ENCODE measurements around the gene NCAPD3. TPM values are rescaled to one million over a fixed set of nuclear protein-coding genes. Genes with fewer than 3 reads are reported as not detected.
A peak's percentile ranks its signal among the peaks of the same experiment; 100 is the strongest.

NCAPD3 gene
- total RNA-seq, 1 experiment from 2014 or later: 63.0 TPM

- H3K4me3 Mint-ChIP-seq: no peak overlapping the region
- peak overlapping the region; percentile 10; the same call in 1 of the 2 replicates for H3K27ac Mint-ChIP-seq
- no peak for TF ChIP-seq GABPB1 (CRISPR knock-in tag; IDR thresholded peaks at IDR 0.05)
- TF ChIP-seq NFE2L1 (CRISPR knock-in tag; IDR thresholded peaks at IDR 0.05): no peak
- TF ChIP-seq FOXP4 (CRISPR knock-in tag; IDR thresholded peaks at IDR 0.05): no peak
- no peak for TF ChIP-seq FOXP1 (CRISPR knock-in tag; IDR thresholded peaks at IDR 0.05; ENCODE audit: borderline replicate concordance)
- TF ChIP-seq SOX15 (CRISPR knock-in tag; IDR thresholded peaks at IDR 0.05): no peak
- TF ChIP-seq ZNF396 (CRISPR knock-in tag; IDR thresholded peaks at IDR 0.05; ENCODE audit: borderline replicate concordance): no peak
- no peak for TF ChIP-seq USF2 (CRISPR knock-in tag; IDR thresholded peaks at IDR 0.05)
- TF ChIP-seq NR3C1 (CRISPR knock-in tag; conservative IDR thresholded peaks at IDR 0.05; ENCODE audit: low read depth): no peak
- no peak for TF ChIP-seq HMGA2 (CRISPR knock-in tag; IDR thresholded peaks at IDR 0.05)
- no peak for TF ChIP-seq MXD4 (CRISPR knock-in tag; IDR thresholded peaks at IDR 0.05; ENCODE audit: borderline replicate concordance)
- no peak for TF ChIP-seq AFF4 (CRISPR knock-in tag; IDR thresholded peaks at IDR 0.05; ENCODE audit: borderline replicate concordance)
- CTCF ChIA-PET: no interaction called here
- H3K36me3 Mint-ChIP-seq: peaks cover 16% of the 10 kb centered on the region
- ATAC-seq (no peak), DNase-seq (ENCODE audit: low spot score) (no peak)
- H3K27me3 Mint-ChIP-seq (ENCODE audit: low read depth): no peaks in the 10 kb centered on the region
- no peaks in the 10 kb centered on the region for H3K9me3 Mint-ChIP-seq
- peaks cover 7% of the 10 kb centered on the region for H3K4me1 Mint-ChIP-seq
- POLR2A ChIA-PET: no interaction called here
Observed at GRCh38 chr11:134237557-134237922, 13.8 kb upstream of the NCAPD3 start.

GRCh38 chr11:134236834-134237556 is 13.2 kb upstream of the NCAPD3 start:
- DNase-seq (ENCODE audit: low spot score) (no peak), ATAC-seq (no peak)
- H3K9me3 Mint-ChIP-seq: no peaks in the 10 kb centered on the region
- H3K4me3 Mint-ChIP-seq: no peak overlapping the region
- peak overlapping the region; percentile 10; the same call in 1 of the 2 replicates for H3K27ac Mint-ChIP-seq
- H3K4me1 Mint-ChIP-seq: peaks cover 2% of the 10 kb centered on the region
- ChIA-PET CTCF (no interaction called here), POLR2A (no interaction called here)
- no peaks in the 10 kb centered on the region for H3K27me3 Mint-ChIP-seq (ENCODE audit: low read depth)
- H3K36me3 Mint-ChIP-seq: peaks cover 14% of the 10 kb centered on the region
- TF ChIP-seq ATF6 (CRISPR knock-in tag; IDR thresholded peaks at IDR 0.05) (no peak), NFE2L1 (CRISPR knock-in tag; IDR thresholded peaks at IDR 0.05) (no peak), FOXJ3 (CRISPR knock-in tag; IDR thresholded peaks at IDR 0.05; ENCODE audit: borderline replicate concordance) (no peak), ZNF232 (CRISPR knock-in tag; IDR thresholded peaks at IDR 0.05) (no peak), NFATC4 (CRISPR knock-in tag; IDR thresholded peaks at IDR 0.05) (no peak), NR3C1 (CRISPR knock-in tag; conservative IDR thresholded peaks at IDR 0.05; ENCODE audit: low read depth) (no peak), ARID4B (CRISPR knock-in tag; IDR thresholded peaks at IDR 0.05; ENCODE audit: borderline replicate concordance) (no peak), CBFB (CRISPR knock-in tag; IDR thresholded peaks at IDR 0.05; ENCODE audit: low read depth) (no peak), JUN (CRISPR knock-in tag; IDR thresholded peaks at IDR 0.05) (no peak), GTF2I (CRISPR knock-in tag; conservative IDR thresholded peaks at IDR 0.05) (no peak), HMGXB4 (CRISPR knock-in tag; IDR thresholded peaks at IDR 0.05) (no peak)
